GM21529 (cell line): ENCODE data around the gene SLC43A1.

Experiments
- ATAC-seq: cut with Tn5 transposase; IDR thresholded peaks from one replicate; pipeline ENCODE4 v1.9.1; 2021; ENCODE audit not compliant: unreplicated experiment

Gene SLC43A1

GRCh38 chr11:57479911-57480310 lies 35.6 kb downstream of the SLC43A1 start:
- ATAC-seq, result no peak

- no peak for ATAC-seq
These were observed 36.4 kb downstream of the SLC43A1 start for GRCh38 chr11:57479021-57479663.

GRCh38 chr11:57477507-57478189 lies 37.9 kb downstream of the SLC43A1 start:
- no peak for ATAC-seq

GRCh38 chr11:57476757-57477506 lies 38.6 kb downstream of the SLC43A1 start:
- peak; percentile 56 for ATAC-seq

- ATAC-seq, result peak; percentile 32
These were observed 39.3 kb downstream of the SLC43A1 start for GRCh38 chr11:57476047-57476756.

- ATAC-seq, result peak; percentile 23
These were observed 39.8 kb downstream of the SLC43A1 start for GRCh38 chr11:57475671-57476046.

GRCh38 chr11:57475191-57475590 lies 40.3 kb downstream of the SLC43A1 start:
- no peak for ATAC-seq

GRCh38 chr11:57474803-57475115 lies 40.7 kb downstream of the SLC43A1 start:
- no peak for ATAC-seq

GRCh38 chr11:57474017-57474802 lies 41.3 kb downstream of the SLC43A1 start:
- no peak for ATAC-seq

GRCh38 chr11:57473285-57473841 lies 42.1 kb downstream of the SLC43A1 start:
- ATAC-seq, result no peak

- no peak for ATAC-seq
These were observed 44.0 kb downstream of the SLC43A1 start for GRCh38 chr11:57471496-57471895.

- no peak for ATAC-seq
These were observed 46.2 kb downstream of the SLC43A1 start for GRCh38 chr11:57469268-57469667.

GRCh38 chr11:57468276-57468675 lies 47.2 kb downstream of the SLC43A1 start:
- no peak for ATAC-seq

GRCh38 chr11:57467508-57468157 lies 47.9 kb downstream of the SLC43A1 start:
- no peak for ATAC-seq

GRCh38 chr11:57466680-57467079 lies 48.8 kb downstream of the SLC43A1 start:
- ATAC-seq, result no peak

GRCh38 chr11:57464539-57465181 lies 50.8 kb downstream of the SLC43A1 start:
- ATAC-seq, result no peak

GRCh38 chr11:57463671-57464538 lies 51.6 kb downstream of the SLC43A1 start:
- no peak for ATAC-seq

- ATAC-seq, result no peak
These were observed 52.9 kb downstream of the SLC43A1 start for GRCh38 chr11:57462597-57462996.
